ELF-1 (cell line): Measurements from ENCODE around the gene GSTA3.

ENCODE experiments used
- DNase-seq: peaks from one replicate; pipeline ENCODE4 v3.0.0-alpha.2; 2016; ENCODE audit warnings: low read depth, low spot score

GSTA3 gene

GRCh38 chr6:52861151-52861550, 48.3 kb downstream of the GSTA3 start:
- peak; percentile 77 for DNase-seq

GRCh38 chr6:52858416-52858815, 51.1 kb downstream of the GSTA3 start:
- DNase-seq = no peak

GRCh38 chr6:52856137-52856536, 53.4 kb downstream of the GSTA3 start:
- peak; percentile 89 for DNase-seq

GRCh38 chr6:52849137-52849536, 60.4 kb downstream of the GSTA3 start:
- no peak for DNase-seq
